Measurements from ENCODE around the gene ECE2. TPM values are rescaled to one million over a fixed set of nuclear protein-coding genes. Genes with fewer than 3 reads are reported as not detected.

The ECE2 gene
- total RNA-seq, 1 experiment from 2014 or later = not detected

- H3K4me3 ChIP-seq (ENCODE audit: low read length) = no peak overlapping the region
- peaks cover 28% of the 10 kb centered on the region for H3F3A ChIP-seq (ENCODE audit: low read length, unreplicated experiment)
- H3K79me2 ChIP-seq (ENCODE audit: low read length) = peaks cover 34% of the 10 kb centered on the region
- H3K36me3 ChIP-seq (ENCODE audit: low read depth, low read length) = peaks cover 47% of the 10 kb centered on the region
- BruUV-seq (replicated peaks) = no TSS peak
- H3K27me3 ChIP-seq (ENCODE audit: low read length) = no peaks in the 10 kb centered on the region
- ATAC-seq = no peak
- no peaks in the 10 kb centered on the region for H4K20me1 ChIP-seq (ENCODE audit: low read length)
- intact Hi-C loops (cut with micrococcal nuclease) = loop anchor here (2.0 kb wide), 1 partner anchor 19 kb away; the partner anchor contains the start of gene EIF4G1
- POLR2A ChIA-PET (ENCODE audit: unreplicated experiment) = no interaction called here
- peak overlapping the region; percentile 53 for H3K9ac ChIP-seq (ENCODE audit: low read length)
- DNase-seq = no peak
- peak overlapping the region; percentile 46 for H3K4me2 ChIP-seq (ENCODE audit: low read length)
- H3K9me2 ChIP-seq (replicated peaks; ENCODE audit: low read length) = no peaks in the 10 kb centered on the region
- no peak overlapping the region for H2AFZ ChIP-seq (ENCODE audit: low read length)
- H3K4me1 ChIP-seq (ENCODE audit: insufficient read depth, low read length) = peaks cover 63% of the 10 kb centered on the region
- TF ChIP-seq EZH2 (IDR thresholded peaks at IDR 0.05; ENCODE audit: low read length, unreplicated experiment) = no peak
- peak overlapping the region; percentile 95 for H3K27ac ChIP-seq (ENCODE audit: low read length)
- CTCF ChIA-PET = no interaction called here
- no peaks in the 10 kb centered on the region for H3K9me3 ChIP-seq (ENCODE audit: low read length)
These were observed 57.9 kb downstream of the ECE2 start for GRCh38 chr3:184333700-184334099.

- Histone ChIP-seq H3K36me3 (ENCODE audit: low read depth, low read length) (peaks cover 39% of the 10 kb centered on the region), H4K20me1 (ENCODE audit: low read length) (no peaks in the 10 kb centered on the region), H3K4me1 (ENCODE audit: insufficient read depth, low read length) (peaks cover 63% of the 10 kb centered on the region), H3K9ac (ENCODE audit: low read length) (peak overlapping the region; percentile 89), H3K9me3 (ENCODE audit: low read length) (no peaks in the 10 kb centered on the region), H3K9me2 (replicated peaks; ENCODE audit: low read length) (no peaks in the 10 kb centered on the region), H2AFZ (ENCODE audit: low read length) (no peak overlapping the region), H3K4me3 (ENCODE audit: low read length) (no peak overlapping the region), H3F3A (ENCODE audit: low read length, unreplicated experiment) (peaks cover 28% of the 10 kb centered on the region), H3K4me2 (ENCODE audit: low read length) (peak overlapping the region; percentile 98), H3K27ac (ENCODE audit: low read length) (peak overlapping the region; percentile 95), H3K79me2 (ENCODE audit: low read length) (peaks cover 34% of the 10 kb centered on the region), H3K27me3 (ENCODE audit: low read length) (no peaks in the 10 kb centered on the region)
- ATAC-seq (peak; percentile 67), DNase-seq (peak; percentile 95)
- intact Hi-C loops (cut with micrococcal nuclease) = loop anchor here (2.0 kb wide), 1 partner anchor 20 kb away; the partner anchor contains the start of gene EIF4G1
- BruUV-seq (replicated peaks) = TSS peak; percentile 9
- TF ChIP-seq CTCF (conservative IDR thresholded peaks at IDR 0.05; ENCODE audit: low read depth, low read length) = no peak
- no peak for TF ChIP-seq EZH2phosphoT487 (IDR thresholded peaks at IDR 0.05; ENCODE audit: borderline replicate concordance, low read length)
- no peak for TF ChIP-seq EZH2 (IDR thresholded peaks at IDR 0.05; ENCODE audit: low read length, unreplicated experiment)
- ChIA-PET POLR2A (ENCODE audit: unreplicated experiment) (no interaction called here), CTCF (no interaction called here)
These were observed 58.8 kb downstream of the ECE2 start for GRCh38 chr3:184334470-184335158.

GRCh38 chr3:184335291-184335660 lies 59.5 kb downstream of the ECE2 start:
- peak overlapping the region; percentile 71; the same call in 1 of the 2 replicates for H3K4me3 ChIP-seq (ENCODE audit: low read length)
- POLR2A ChIA-PET (ENCODE audit: unreplicated experiment) = no interaction called here

More at GRCh38 chr3:184335291-184335660, 59.5 kb downstream of the ECE2 start:
- ATAC-seq (no peak), DNase-seq (no peak)
- Histone ChIP-seq H3K9me2 (replicated peaks; ENCODE audit: low read length) (no peaks in the 10 kb centered on the region), H3K9me3 (ENCODE audit: low read length) (no peaks in the 10 kb centered on the region), H3K9ac (ENCODE audit: low read length) (peak overlapping the region; percentile 89), H3F3A (ENCODE audit: low read length, unreplicated experiment) (peaks cover 28% of the 10 kb centered on the region), H3K79me2 (ENCODE audit: low read length) (peaks cover 34% of the 10 kb centered on the region), H3K4me1 (ENCODE audit: insufficient read depth, low read length) (peaks cover 63% of the 10 kb centered on the region), H3K27me3 (ENCODE audit: low read length) (no peaks in the 10 kb centered on the region), H3K36me3 (ENCODE audit: low read depth, low read length) (peaks cover 36% of the 10 kb centered on the region), H3K4me2 (ENCODE audit: low read length) (peak overlapping the region; percentile 98), H2AFZ (ENCODE audit: low read length) (no peak overlapping the region), H3K27ac (ENCODE audit: low read length) (peak overlapping the region; percentile 95), H4K20me1 (ENCODE audit: low read length) (no peaks in the 10 kb centered on the region)
- CTCF ChIA-PET = no interaction called here
- BruUV-seq (replicated peaks) = no TSS peak
- no peak for TF ChIP-seq EZH2 (IDR thresholded peaks at IDR 0.05; ENCODE audit: low read length, unreplicated experiment)
- no peak for TF ChIP-seq CTCF (conservative IDR thresholded peaks at IDR 0.05; ENCODE audit: low read depth, low read length)
- TF ChIP-seq EZH2phosphoT487 (IDR thresholded peaks at IDR 0.05; ENCODE audit: borderline replicate concordance, low read length) = no peak
- intact Hi-C loops (cut with micrococcal nuclease) = loop anchor here (2.0 kb wide), 1 partner anchor 20 kb away; the partner anchor contains the start of gene EIF4G1
